Measurements from ENCODE around the gene LEFTY1. TPM values are rescaled to one million over a fixed set of nuclear protein-coding genes. Genes with fewer than 3 reads are reported as not detected.

LEFTY1 gene
- total and polyA plus RNA-seq, 2 of the 13 experiments (the other 11 are each of a cell fraction or from before 2014, with no cell fraction given): 0.29 to 0.79 TPM

DNA sequence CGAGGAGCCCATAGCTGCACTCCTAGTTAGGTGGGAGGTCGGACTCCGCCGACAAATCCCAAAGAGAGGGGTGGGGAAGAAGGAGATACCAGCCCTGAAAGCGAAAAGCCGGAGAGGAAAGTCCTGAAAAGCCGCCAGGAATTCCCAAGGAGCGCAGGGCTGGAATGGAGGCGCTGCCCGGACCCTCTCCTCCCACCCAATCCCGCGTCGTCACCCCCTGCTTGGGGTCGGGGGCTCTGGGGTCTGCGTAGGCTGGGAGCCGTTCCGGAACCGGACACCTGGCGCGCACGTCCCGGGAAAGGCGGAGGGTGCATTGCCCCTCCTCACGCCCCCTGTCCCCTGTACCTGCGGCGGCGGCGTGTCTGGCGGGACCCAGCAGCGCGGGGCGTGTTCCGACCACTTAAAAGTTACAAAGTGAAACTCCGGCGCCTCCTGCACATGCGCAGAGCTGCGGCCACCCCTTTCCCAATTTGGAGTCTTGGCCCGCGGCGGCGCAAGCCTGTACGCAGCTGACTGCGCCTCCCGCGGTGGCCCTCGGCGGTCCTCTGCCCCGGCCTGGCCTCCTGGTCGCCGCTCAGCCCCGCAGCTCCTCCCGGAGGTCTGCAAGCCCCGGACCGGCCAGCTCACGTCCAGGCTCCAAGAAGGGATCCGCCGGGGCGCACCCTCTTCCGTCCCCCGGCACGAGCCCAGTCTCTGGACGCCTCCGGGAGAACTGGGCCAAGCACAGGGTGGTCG lies 6.8 kb downstream of the LEFTY1 start, which contains the start of gene TMEM63A (continued):
- TF ChIP-seq KAT2B (IDR thresholded peaks at IDR 0.05; ENCODE audit: borderline replicate concordance, low read depth, low read length) (no peak), ZC3H13 (CRISPR knock-in tag; IDR thresholded peaks at IDR 0.05) (peak; percentile 77; the same call in 1 of the 2 replicates), ZNF75D (CRISPR knock-in tag; IDR thresholded peaks at IDR 0.05; ENCODE audit: borderline replicate concordance) (no peak), ZKSCAN1 (IDR thresholded peaks at IDR 0.05; ENCODE audit: low read length) (no peak), BHLHE40 (IDR thresholded peaks at IDR 0.05; ENCODE audit: low read length) (no peak), ZMYM4 (CRISPR knock-in tag; IDR thresholded peaks at IDR 0.05) (peak; percentile 10; the same call in 1 of the 2 replicates), GATAD1 (CRISPR knock-in tag; IDR thresholded peaks at IDR 0.05) (no peak), JUNB (CRISPR knock-in tag; IDR thresholded peaks at IDR 0.05; ENCODE audit: borderline replicate concordance) (no peak), CCDC6 (CRISPR knock-in tag; IDR thresholded peaks at IDR 0.05) (peak; percentile 22; the same call in 1 of the 2 replicates), ZNF124 (CRISPR knock-in tag; IDR thresholded peaks at IDR 0.05) (no peak), YEATS2 (CRISPR knock-in tag; IDR thresholded peaks at IDR 0.05; ENCODE audit: borderline replicate concordance) (no peak), YEATS4 (CRISPR knock-in tag; IDR thresholded peaks at IDR 0.05; ENCODE audit: borderline replicate concordance) (peak; percentile 82; the same call in 1 of the 2 replicates), ZNF788 (CRISPR knock-in tag; IDR thresholded peaks at IDR 0.05; ENCODE audit: borderline replicate concordance) (peak; percentile 7; the same call in 1 of the 2 replicates), REXO4 (CRISPR knock-in tag; IDR thresholded peaks at IDR 0.05; ENCODE audit: borderline replicate concordance) (no peak), MATR3 (CRISPR knock-in tag; IDR thresholded peaks at IDR 0.05) (no peak), FIP1L1 (IDR thresholded peaks at IDR 0.05; ENCODE audit: borderline replicate concordance, insufficient read depth, low read depth, low read length) (no peak), IRF2 (CRISPR knock-in tag; IDR thresholded peaks at IDR 0.05) (peak; percentile 67), TBP (CRISPR knock-in tag; IDR thresholded peaks at IDR 0.05) (no peak; the same call in 1 of the 2 replicates), ZNF773 (CRISPR knock-in tag; IDR thresholded peaks at IDR 0.05; ENCODE audit: borderline replicate concordance) (0 out of 2 replicates have a peak, but pooled peaks have one; percentile 32), TRIM24 (CRISPR knock-in tag; IDR thresholded peaks at IDR 0.05) (no peak), ZNF816 (CRISPR knock-in tag; IDR thresholded peaks at IDR 0.05; ENCODE audit: borderline replicate concordance) (no peak; the same call in 1 of the 2 replicates), ZNF878 (CRISPR knock-in tag; IDR thresholded peaks at IDR 0.05) (no peak; the same call in 1 of the 2 replicates), ZNF431 (CRISPR knock-in tag; IDR thresholded peaks at IDR 0.05; ENCODE audit: borderline replicate concordance, low read depth) (no peak), NFE2L2 (IDR thresholded peaks at IDR 0.05; ENCODE audit: low read length) (no peak), ZNF460 (CRISPR knock-in tag; IDR thresholded peaks at IDR 0.05; ENCODE audit: borderline replicate concordance) (no peak)
- TF ChIP-seq, protein P1, sequence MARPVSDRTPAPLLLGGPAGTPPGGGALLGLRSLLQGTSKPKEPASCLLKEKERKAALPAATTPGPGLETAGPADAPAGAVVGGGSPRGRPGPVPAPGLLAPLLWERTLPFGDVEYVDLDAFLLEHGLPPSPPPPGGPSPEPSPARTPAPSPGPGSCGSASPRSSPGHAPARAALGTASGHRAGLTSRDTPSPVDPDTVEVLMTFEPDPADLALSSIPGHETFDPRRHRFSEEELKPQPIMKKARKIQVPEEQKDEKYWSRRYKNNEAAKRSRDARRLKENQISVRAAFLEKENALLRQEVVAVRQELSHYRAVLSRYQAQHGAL (CRISPR knock-in tag; IDR thresholded peaks at IDR 0.05; ENCODE audit: not compliant biosample characterization): peak; percentile 61
- TF ChIP-seq, protein P2, sequence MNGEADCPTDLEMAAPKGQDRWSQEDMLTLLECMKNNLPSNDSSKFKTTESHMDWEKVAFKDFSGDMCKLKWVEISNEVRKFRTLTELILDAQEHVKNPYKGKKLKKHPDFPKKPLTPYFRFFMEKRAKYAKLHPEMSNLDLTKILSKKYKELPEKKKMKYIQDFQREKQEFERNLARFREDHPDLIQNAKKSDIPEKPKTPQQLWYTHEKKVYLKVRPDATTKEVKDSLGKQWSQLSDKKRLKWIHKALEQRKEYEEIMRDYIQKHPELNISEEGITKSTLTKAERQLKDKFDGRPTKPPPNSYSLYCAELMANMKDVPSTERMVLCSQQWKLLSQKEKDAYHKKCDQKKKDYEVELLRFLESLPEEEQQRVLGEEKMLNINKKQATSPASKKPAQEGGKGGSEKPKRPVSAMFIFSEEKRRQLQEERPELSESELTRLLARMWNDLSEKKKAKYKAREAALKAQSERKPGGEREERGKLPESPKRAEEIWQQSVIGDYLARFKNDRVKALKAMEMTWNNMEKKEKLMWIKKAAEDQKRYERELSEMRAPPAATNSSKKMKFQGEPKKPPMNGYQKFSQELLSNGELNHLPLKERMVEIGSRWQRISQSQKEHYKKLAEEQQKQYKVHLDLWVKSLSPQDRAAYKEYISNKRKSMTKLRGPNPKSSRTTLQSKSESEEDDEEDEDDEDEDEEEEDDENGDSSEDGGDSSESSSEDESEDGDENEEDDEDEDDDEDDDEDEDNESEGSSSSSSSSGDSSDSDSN (CRISPR knock-in tag; IDR thresholded peaks at IDR 0.05): peak; percentile 99
- TF ChIP-seq, protein P3, sequence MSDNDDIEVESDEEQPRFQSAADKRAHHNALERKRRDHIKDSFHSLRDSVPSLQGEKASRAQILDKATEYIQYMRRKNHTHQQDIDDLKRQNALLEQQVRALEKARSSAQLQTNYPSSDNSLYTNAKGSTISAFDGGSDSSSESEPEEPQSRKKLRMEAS (IDR thresholded peaks at IDR 0.05): peak; percentile 72; the same call in 1 of the 2 replicates
